Progenitor cell of endocrine pancreas (in vitro differentiated cells): ENCODE results near the gene SUCLG2. TPM values are rescaled to one million over a fixed set of nuclear protein-coding genes. Genes with fewer than 3 reads are reported as not detected.

Experiments
- DNase-seq: peaks from one replicate; pipeline ENCODE4 v3.0.0; 2021; ENCODE audit warnings: low spot score; ENCODE audit not compliant: unreplicated experiment
- H3K27ac Mint-ChIP-seq: 2 replicates; pipeline ENCODE4 v1.8.0; 2021; ENCODE audit warnings: mild to moderate bottlenecking, moderate library complexity, mixed read lengths
- H3K27me3 Mint-ChIP-seq: 2 replicates; pipeline ENCODE4 v1.8.0; 2021; ENCODE audit warnings: mixed read lengths
- H3K36me3 Mint-ChIP-seq: 2 replicates; pipeline ENCODE4 v1.8.0; 2022; ENCODE audit warnings: mixed read lengths; ENCODE audit not compliant: insufficient read depth
- H3K4me1 Mint-ChIP-seq: 2 replicates; pipeline ENCODE4 v1.8.0; 2021; ENCODE audit warnings: low read depth, mixed read lengths
- H3K4me3 Mint-ChIP-seq: 2 replicates; pipeline ENCODE4 v1.8.0; 2021; ENCODE audit warnings: low read depth, mild to moderate bottlenecking, moderate library complexity, mixed read lengths
- H3K9me3 Mint-ChIP-seq: 2 replicates; pipeline ENCODE4 v1.8.0; 2021; ENCODE audit warnings: low read depth, mixed read lengths
- CTCF ChIP-seq: fragments of 200-600 bp; sonication (generic); IDR thresholded peaks from one replicate; pipeline ENCODE4 v1.5.0; 2021; ENCODE audit warnings: antibody characterized with exemption, mild to moderate bottlenecking; ENCODE audit not compliant: unreplicated experiment
- total RNA-seq: library from RNA; stranded (reverse); gene quantifications from 2 replicates; pipeline ENCODE4 v1.2.1, GENCODE V29; 2021

SUCLG2 gene
- total RNA-seq, 1 donor from 2014 or later, result 41.1 TPM

- Mint-ChIP-seq H3K4me1 (peaks cover 13% of the 10 kb centered on the region), H3K9me3 (peaks cover 3% of the 10 kb centered on the region), H3K36me3 (no peaks in the 10 kb centered on the region), H3K4me3 (no peak overlapping the region), H3K27me3 (no peaks in the 10 kb centered on the region), H3K27ac (no peak overlapping the region)
- TF ChIP-seq CTCF, result no peak
- no peak for DNase-seq
Measured at GRCh38 chr3:67691207-67691606, 36.8 kb upstream of the SUCLG2 start.

GRCh38 chr3:67689806-67690205 is 35.4 kb upstream of the SUCLG2 start:
- H3K36me3 Mint-ChIP-seq, result no peaks in the 10 kb centered on the region
- no peaks in the 10 kb centered on the region for H3K27me3 Mint-ChIP-seq
- no peak overlapping the region for H3K27ac Mint-ChIP-seq
- H3K9me3 Mint-ChIP-seq, result no peaks in the 10 kb centered on the region
- peaks cover 13% of the 10 kb centered on the region for H3K4me1 Mint-ChIP-seq
- DNase-seq, result no peak
- H3K4me3 Mint-ChIP-seq, result no peak overlapping the region
- TF ChIP-seq CTCF, result no peak

- TF ChIP-seq CTCF, result no peak
- H3K9me3 Mint-ChIP-seq, result no peaks in the 10 kb centered on the region
- H3K27ac Mint-ChIP-seq, result no peak overlapping the region
- H3K4me1 Mint-ChIP-seq, result peaks cover 13% of the 10 kb centered on the region
- H3K36me3 Mint-ChIP-seq, result no peaks in the 10 kb centered on the region
- no peaks in the 10 kb centered on the region for H3K27me3 Mint-ChIP-seq
- no peak overlapping the region for H3K4me3 Mint-ChIP-seq
- no peak for DNase-seq
Measured at GRCh38 chr3:67688231-67688630, 33.8 kb upstream of the SUCLG2 start.

GRCh38 chr3:67686069-67686468 is 31.7 kb upstream of the SUCLG2 start:
- peaks cover 2% of the 10 kb centered on the region for H3K4me1 Mint-ChIP-seq
- no peak overlapping the region for H3K27ac Mint-ChIP-seq
- H3K27me3 Mint-ChIP-seq, result no peaks in the 10 kb centered on the region
- TF ChIP-seq CTCF, result no peak
- no peak for DNase-seq
- H3K36me3 Mint-ChIP-seq, result no peaks in the 10 kb centered on the region
- no peak overlapping the region for H3K4me3 Mint-ChIP-seq
- no peaks in the 10 kb centered on the region for H3K9me3 Mint-ChIP-seq

- H3K27ac Mint-ChIP-seq, result no peak overlapping the region
- H3K4me3 Mint-ChIP-seq, result no peak overlapping the region
- no peaks in the 10 kb centered on the region for H3K36me3 Mint-ChIP-seq
- DNase-seq, result no peak
- TF ChIP-seq CTCF, result no peak
- H3K9me3 Mint-ChIP-seq, result no peaks in the 10 kb centered on the region
- H3K27me3 Mint-ChIP-seq, result no peaks in the 10 kb centered on the region
- peaks cover 2% of the 10 kb centered on the region for H3K4me1 Mint-ChIP-seq
Measured at GRCh38 chr3:67685499-67685898, 31.1 kb upstream of the SUCLG2 start.

- no peak for DNase-seq
- H3K9me3 Mint-ChIP-seq, result no peaks in the 10 kb centered on the region
- H3K36me3 Mint-ChIP-seq, result no peaks in the 10 kb centered on the region
- no peak overlapping the region for H3K27ac Mint-ChIP-seq
- H3K27me3 Mint-ChIP-seq, result no peaks in the 10 kb centered on the region
- H3K4me1 Mint-ChIP-seq, result peaks cover 2% of the 10 kb centered on the region
- H3K4me3 Mint-ChIP-seq, result no peak overlapping the region
- TF ChIP-seq CTCF, result no peak
Measured at GRCh38 chr3:67684211-67684610, 29.8 kb upstream of the SUCLG2 start.
